SU-DHL-6 (cell line): ENCODE measurements around the gene ME2.

Source experiments
- CTCF ChIP-seq: fragments of 200-600 bp; sonication (generic); IDR thresholded peaks from one replicate; pipeline ENCODE4 v1.5.1; 2017; ENCODE audit warnings: antibody characterized with exemption, mild to moderate bottlenecking, low read length, moderate library complexity; ENCODE audit not compliant: insufficient read depth, poor library complexity, severe bottlenecking
- EZH2phosphoT487 ChIP-seq: fragments of 200-600 bp; sonication (generic), shearing (Covaris generic); conservative IDR thresholded peaks from 2 replicates; pipeline ENCODE4 v1.6.1; 2018; ENCODE audit warnings: mild to moderate bottlenecking, antibody characterized with exemption, low read length, moderate library complexity, mixed read lengths

- no peak for TF ChIP-seq CTCF
- TF ChIP-seq EZH2phosphoT487 = no peak
These were observed 91.1 kb downstream of the ME2 start for GRCh38 chr18:50970006-50970405.
